ENCODE results near the gene OR11L1.

The OR11L1 gene

DNA sequence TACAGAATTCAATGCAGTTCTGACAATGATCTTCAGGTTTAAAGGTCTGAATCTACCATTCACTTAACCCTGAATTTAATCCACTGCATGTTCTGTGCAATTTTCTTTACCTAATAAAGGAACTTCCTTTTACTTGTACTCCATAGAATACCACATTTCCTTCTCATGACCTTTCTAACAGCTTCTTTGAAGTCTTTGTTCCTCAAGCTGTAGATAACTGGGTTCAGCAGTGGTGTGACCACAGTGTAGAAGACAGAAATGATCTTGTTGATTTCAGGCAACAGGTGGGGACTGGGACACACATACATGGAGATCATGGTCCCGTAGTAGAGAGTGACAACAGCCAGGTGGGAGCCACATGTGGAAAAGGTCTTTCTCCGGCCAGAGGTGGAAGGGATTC lies 878 bp downstream of the OR11L1 start:
- Mint-ChIP-seq H3K9me3 (no peaks in the 10 kb centered on the region), H3K4me1 (no peaks in the 10 kb centered on the region), H3K27ac (no peak overlapping the region), H3K4me3 (no peak overlapping the region), H3K27me3 (no peaks in the 10 kb centered on the region)
- ATAC-seq (no peak), DNase-seq (no peak)

DNA sequence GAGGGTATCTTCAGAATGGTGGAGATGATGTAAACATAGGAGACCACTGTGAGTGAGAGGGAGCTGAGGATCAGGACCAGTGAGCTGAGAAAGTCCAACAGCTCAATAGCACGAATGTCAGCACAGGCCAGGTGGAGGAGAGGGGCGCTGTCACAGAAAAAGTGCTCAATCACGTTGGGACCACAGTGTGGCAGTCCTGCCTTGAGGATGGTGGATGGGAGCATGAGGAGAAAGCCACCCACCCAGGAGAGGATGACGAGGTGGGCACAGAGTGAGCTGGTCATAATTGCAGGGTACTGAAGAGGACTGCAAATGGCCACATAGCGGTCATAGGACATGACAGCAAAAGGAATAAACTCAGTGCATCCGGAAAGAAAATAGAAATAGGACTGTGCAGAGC lies 8.1 kb downstream of the OR11L1 start:
- ATAC-seq (no peak), DNase-seq (no peak)
- no peaks in the 10 kb centered on the region for H3K9me3 Mint-ChIP-seq
- no peak overlapping the region for H3K27ac Mint-ChIP-seq
- H3K4me1 Mint-ChIP-seq = no peaks in the 10 kb centered on the region
- peaks cover 7% of the 10 kb centered on the region for H3K27me3 Mint-ChIP-seq
- H3K4me3 Mint-ChIP-seq = no peak overlapping the region

DNA sequence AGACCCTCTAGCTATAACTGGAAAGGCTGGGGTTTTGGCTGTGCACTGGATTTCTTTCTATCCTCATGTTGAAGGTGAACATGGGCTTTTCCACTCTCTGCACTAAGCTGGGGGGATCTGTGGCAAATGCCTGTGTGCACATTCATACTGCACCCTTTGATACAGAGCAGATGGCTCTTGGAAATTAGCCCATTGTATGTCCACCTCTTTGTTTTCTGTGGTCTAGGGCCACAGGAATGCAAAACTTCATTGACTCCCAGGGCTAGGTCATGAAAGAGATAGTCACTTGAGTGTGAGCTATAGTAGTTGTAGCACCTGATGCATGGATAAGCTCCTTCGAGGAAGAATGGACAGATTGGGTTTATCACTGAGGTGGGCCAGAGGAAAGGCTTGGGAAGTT lies 12.0 kb downstream of the OR11L1 start:
- Mint-ChIP-seq H3K4me3 (no peak overlapping the region), H3K9me3 (no peaks in the 10 kb centered on the region), H3K4me1 (no peaks in the 10 kb centered on the region), H3K27ac (no peak overlapping the region), H3K27me3 (peaks cover 7% of the 10 kb centered on the region)
- ATAC-seq (no peak), DNase-seq (no peak)

DNA sequence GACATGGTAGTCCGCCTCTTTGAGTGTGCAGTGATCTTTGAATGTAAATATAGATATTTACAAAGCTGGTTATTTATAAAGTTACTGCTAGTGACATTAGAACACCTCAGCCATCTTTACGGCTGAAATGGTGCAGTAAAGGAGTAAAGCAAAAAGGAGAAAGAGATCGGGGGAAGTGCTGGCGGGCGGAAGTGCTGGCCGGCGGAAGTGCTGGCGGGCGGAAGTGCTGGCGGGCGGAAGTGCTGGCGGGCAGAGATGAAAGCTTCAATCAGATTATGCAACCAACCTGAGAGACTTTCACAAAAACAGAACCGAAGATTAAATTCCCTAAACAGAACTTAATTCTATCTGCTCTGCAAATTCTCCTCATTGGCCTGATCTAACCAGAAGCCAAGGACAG lies 16.3 kb downstream of the OR11L1 start:
- ATAC-seq (no peak), DNase-seq (no peak)
- no peaks in the 10 kb centered on the region for H3K4me1 Mint-ChIP-seq
- no peak overlapping the region for H3K4me3 Mint-ChIP-seq
- H3K27me3 Mint-ChIP-seq = no peaks in the 10 kb centered on the region
- no peak overlapping the region for H3K27ac Mint-ChIP-seq
- H3K9me3 Mint-ChIP-seq = no peaks in the 10 kb centered on the region

DNA sequence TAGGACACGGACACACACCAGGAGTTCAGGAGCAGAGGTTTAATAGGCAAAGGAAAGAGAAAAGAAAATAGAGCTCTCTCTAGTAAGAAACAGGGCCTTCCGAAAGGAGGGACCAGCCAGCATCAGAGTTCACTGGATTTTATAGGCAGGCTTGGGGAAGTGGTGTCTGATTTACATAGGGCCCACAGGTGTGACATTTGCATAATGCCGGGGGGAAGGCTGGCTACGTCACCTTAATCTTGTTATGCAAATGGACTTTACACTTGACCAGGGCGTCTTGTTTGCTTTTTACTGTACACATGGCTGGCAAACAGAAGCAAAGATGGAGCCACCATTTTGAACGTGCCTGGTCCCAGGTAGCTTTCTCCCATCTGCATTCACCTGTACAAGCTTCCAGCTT lies 17.7 kb downstream of the OR11L1 start, which contains the start of gene OR14A16:
OR14A16 (minus strand) TSS at position 97 of the 400 bp plus-strand sequence. CDS start 8,390 bp downstream, outside the sequence.
- ATAC-seq (no peak), DNase-seq (no peak)
- Mint-ChIP-seq H3K4me1 (no peaks in the 10 kb centered on the region), H3K27me3 (no peaks in the 10 kb centered on the region), H3K9me3 (no peaks in the 10 kb centered on the region), H3K27ac (no peak within 1 kb of the TSS), H3K4me3 (no peak within 1 kb of the TSS)

DNA sequence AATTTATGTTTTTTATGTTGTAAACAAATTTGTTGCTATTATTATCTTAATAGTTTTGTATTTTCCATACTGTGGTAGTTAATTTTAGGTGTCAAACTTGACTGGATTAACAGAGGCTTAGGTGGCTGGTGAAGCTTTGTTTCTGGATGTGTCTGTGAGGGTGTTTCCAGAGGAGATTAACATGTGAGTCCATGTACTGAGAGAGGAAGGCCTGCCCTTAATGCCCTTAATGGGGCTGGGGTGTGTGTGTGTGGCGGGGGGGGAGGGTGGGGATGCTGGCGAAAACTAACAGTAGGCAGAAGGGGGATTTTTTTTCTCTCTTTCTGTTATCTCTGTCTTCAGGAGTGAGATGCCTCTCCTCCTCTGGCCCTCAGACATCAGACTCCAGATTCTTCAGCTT lies 19.6 kb downstream of the OR11L1 start:
- no peak overlapping the region for H3K27ac Mint-ChIP-seq
- no peak for ATAC-seq
- no peaks in the 10 kb centered on the region for H3K27me3 Mint-ChIP-seq
- no peak overlapping the region for H3K4me3 Mint-ChIP-seq
- no peaks in the 10 kb centered on the region for H3K4me1 Mint-ChIP-seq
- no peaks in the 10 kb centered on the region for H3K9me3 Mint-ChIP-seq
- DNase-seq = no peak

DNA sequence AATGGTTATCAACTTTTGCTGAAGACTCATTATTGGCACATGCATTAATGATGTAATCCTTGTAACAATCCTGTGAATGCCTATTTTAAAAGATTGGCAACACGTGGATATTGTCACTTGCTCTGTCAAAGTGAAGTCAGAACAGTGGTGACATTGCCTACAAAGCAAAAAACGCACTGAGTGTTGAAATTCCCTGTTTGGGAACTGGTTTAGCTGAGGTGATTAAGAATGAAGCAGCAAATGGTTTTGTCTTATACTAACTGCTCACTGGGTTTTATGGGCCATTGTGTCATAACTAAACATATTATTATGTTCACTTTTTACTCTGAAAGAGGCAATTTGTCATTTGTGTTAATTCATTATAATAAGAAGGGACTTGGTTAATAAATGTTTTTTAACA lies 29.1 kb downstream of the OR11L1 start:
- ATAC-seq (no peak), DNase-seq (no peak)
- H3K9me3 Mint-ChIP-seq = no peaks in the 10 kb centered on the region
- no peaks in the 10 kb centered on the region for H3K4me1 Mint-ChIP-seq
- no peak overlapping the region for H3K27ac Mint-ChIP-seq
- no peak overlapping the region for H3K4me3 Mint-ChIP-seq
- no peaks in the 10 kb centered on the region for H3K27me3 Mint-ChIP-seq

DNA sequence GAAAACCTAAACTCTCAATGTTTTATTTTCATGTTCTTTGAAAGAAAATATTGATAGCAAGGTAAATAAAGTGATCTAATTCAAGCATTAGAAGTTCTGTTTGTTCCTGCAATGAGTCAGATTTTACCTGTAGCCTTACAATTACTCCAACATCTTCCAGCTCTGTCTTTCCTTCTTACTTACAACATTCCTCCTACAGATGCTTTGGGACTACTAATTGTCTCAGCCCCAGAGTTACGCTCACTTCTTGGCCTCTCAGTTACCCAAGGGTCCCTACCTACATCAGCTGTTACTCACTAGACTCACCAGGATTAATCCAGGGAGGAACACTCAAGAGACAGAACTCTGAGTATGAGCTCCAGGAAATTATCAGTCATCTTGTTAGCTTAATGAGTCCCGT lies 44.2 kb downstream of the OR11L1 start:
- no peaks in the 10 kb centered on the region for H3K9me3 Mint-ChIP-seq

More for the DNA sequence above, 44.2 kb downstream of the OR11L1 start:
- Mint-ChIP-seq H3K4me1 (no peaks in the 10 kb centered on the region), H3K27me3 (no peaks in the 10 kb centered on the region), H3K4me3 (no peak overlapping the region), H3K27ac (no peak overlapping the region)
- DNase-seq (no peak), ATAC-seq (no peak)
